DOHH2 (cell line): Measurements from ENCODE around the gene DENND6B.
"Not testable (repeated sequence)": the region's sequence is repeated elsewhere in the genome, so short reads cannot be mapped to it uniquely, and the experiment has no call there.

Source experiments
- H3F3A ChIP-seq: fragments of 200-600 bp; sonication (generic), shearing (Covaris generic); 2 replicates; pipeline ENCODE4 v1.6.0; 2016; ENCODE audit warnings: antibody characterized with exemption, mild to moderate bottlenecking; ENCODE audit not compliant: control insufficient read depth, insufficient read depth
- H3K27ac ChIP-seq: fragments of 200-600 bp; sonication (generic); 2 replicates; pipeline ENCODE4 v1.5.1; 2014; ENCODE audit warnings: low read depth, mild to moderate bottlenecking, low read length, moderate library complexity
- H3K27me3 ChIP-seq: fragments of 200-600 bp; sonication (generic); 2 replicates; pipeline ENCODE4 v1.6.1; 2014; ENCODE audit warnings: mild to moderate bottlenecking, low read length, mixed read lengths; ENCODE audit not compliant: control insufficient read depth
- H3K36me3 ChIP-seq: fragments of 200-600 bp; sonication (generic); 2 replicates; pipeline ENCODE4 v1.6.1; 2014; ENCODE audit warnings: mild to moderate bottlenecking, low read length, moderate library complexity, mixed read lengths; ENCODE audit not compliant: control insufficient read depth
- H3K4me1 ChIP-seq: fragments of 200-600 bp; sonication (generic); 2 replicates; pipeline ENCODE4 v1.6.1; 2014; ENCODE audit warnings: mild to moderate bottlenecking, low read length, mixed read lengths; ENCODE audit not compliant: control insufficient read depth
- H3K4me2 ChIP-seq: fragments of 200-600 bp; sonication (generic); 2 replicates; pipeline ENCODE4 v1.6.0; 2014; ENCODE audit warnings: mild to moderate bottlenecking, low read length, moderate library complexity
- H3K4me3 ChIP-seq: fragments of 200-600 bp; sonication (generic); 2 replicates; pipeline ENCODE4 v1.5.1; 2014; ENCODE audit warnings: mild to moderate bottlenecking, low read length, mixed read lengths
- H3K79me2 ChIP-seq: fragments of 200-600 bp; sonication (generic); 2 replicates; pipeline ENCODE4 v1.6.1; 2014; ENCODE audit warnings: mild to moderate bottlenecking, low read length, mixed read lengths; ENCODE audit not compliant: control insufficient read depth
- H3K9me2 ChIP-seq: fragments of 200-600 bp; sonication (generic); replicated peaks from 2 replicates; pipeline ENCODE4 v1.6.1; 2014; ENCODE audit warnings: mild to moderate bottlenecking, low read length, mixed read lengths; ENCODE audit not compliant: control insufficient read depth
- H3K9me3 ChIP-seq: fragments of 200-600 bp; sonication (generic); 2 replicates; pipeline ENCODE4 v1.6.1; 2014; ENCODE audit warnings: antibody characterized with exemption, low read length, mixed read lengths; ENCODE audit not compliant: control insufficient read depth, insufficient read depth
- H4K20me1 ChIP-seq: fragments of 200-600 bp; sonication (generic); 2 replicates; pipeline ENCODE4 v1.6.0; 2014; ENCODE audit warnings: low read depth, mild to moderate bottlenecking, antibody characterized with exemption, low read length, moderate library complexity; ENCODE audit not compliant: control insufficient read depth, insufficient read depth
- EZH2phosphoT487 ChIP-seq: fragments of 200-600 bp; sonication (generic); IDR thresholded peaks from 2 replicates; pipeline ENCODE4 v1.6.1; 2017; ENCODE audit warnings: borderline replicate concordance, mild to moderate bottlenecking, antibody characterized with exemption, low read length, moderate library complexity, mixed read lengths
- TF ChIP-seq, protein P1 (sequence below): fragments of 200-600 bp; sonication (generic); IDR thresholded peaks from one replicate; pipeline ENCODE4 v1.5.1; 2014; ENCODE audit warnings: antibody characterized with exemption, mild to moderate bottlenecking, low read depth, low read length; ENCODE audit not compliant: poor library complexity, severe bottlenecking

Gene DENND6B

DNA sequence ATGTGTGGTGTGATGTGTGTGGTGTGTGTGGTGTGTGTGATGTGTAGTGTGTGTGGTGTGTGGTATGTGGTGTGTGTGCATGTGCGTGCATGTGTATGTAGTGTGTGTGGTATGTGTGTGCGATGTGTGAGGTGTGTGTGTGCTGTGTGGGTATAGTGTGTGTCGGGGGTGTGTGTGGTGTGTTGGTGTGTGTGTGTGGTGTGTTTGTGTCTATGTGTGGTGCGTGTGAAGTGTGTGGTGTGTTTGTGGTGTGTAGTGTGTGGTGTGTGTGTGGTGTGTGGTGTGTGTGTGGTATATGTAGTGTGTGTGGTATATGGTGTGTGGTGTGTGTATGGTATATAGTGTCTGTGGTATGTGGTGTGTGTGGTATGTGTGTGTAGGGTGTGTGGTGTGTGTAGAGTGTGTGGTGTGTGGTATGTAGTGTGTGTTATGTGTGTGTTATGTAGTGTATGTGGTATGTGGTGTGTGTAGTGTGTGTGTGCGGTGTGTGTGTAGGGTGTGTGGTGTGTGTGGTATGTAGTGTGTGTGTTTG, 11.3 kb upstream of the DENND6B start:
- no peaks in the 10 kb centered on the region for H3K27me3 ChIP-seq
- peaks cover 27% of the 10 kb centered on the region for H3K36me3 ChIP-seq
- H3K27ac ChIP-seq = peak overlapping the region; percentile 98

DNA sequence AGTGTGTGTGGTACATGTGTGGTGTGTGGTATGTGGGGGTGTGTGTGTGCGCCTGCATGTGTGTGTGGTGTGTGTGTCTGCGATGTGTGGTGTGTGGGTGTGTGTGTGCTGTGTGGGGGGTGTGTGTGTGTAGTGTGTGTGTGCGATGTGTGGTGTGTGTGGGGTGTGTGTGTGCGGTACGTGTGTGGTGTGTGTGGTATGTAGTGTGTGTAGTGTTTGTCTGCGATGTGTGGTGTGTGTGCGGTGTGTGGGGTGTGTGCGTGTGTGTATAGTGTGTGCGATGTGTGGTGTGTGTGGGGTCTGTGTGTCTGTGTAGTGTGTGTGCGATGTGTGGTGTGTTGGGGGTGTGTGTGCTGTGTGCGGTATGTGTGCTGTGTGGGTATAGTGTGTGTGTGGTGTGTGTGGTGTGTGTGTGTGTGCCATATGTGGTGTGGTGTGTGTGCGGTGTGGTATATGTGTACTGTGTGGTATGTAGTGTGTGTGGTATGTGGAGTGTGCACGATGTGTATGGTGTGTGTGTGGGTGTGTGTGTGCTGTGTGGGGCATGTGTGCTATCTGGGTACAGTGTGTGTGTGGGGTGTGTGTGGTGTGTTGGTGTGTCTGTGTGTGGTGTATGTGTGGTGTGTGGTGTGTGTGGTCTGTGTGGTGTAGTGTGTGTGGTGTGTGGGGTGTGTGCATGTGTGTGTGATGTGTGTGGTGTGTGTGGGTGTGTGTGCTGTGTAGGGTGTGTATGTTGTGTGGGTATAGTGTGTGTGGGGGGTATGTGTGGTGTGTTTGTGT, 10.6 kb upstream of the DENND6B start:
- Histone ChIP-seq H3F3A (peaks cover 88% of the 10 kb centered on the region), H3K4me2 (peak overlapping the region; percentile 90), H3K9me2 (no peaks in the 10 kb centered on the region), H4K20me1 (no peaks in the 10 kb centered on the region), H3K9me3 (peaks cover 17% of the 10 kb centered on the region; the same call in 1 of the 2 replicates), H3K27ac (peak overlapping the region; percentile 98), H3K79me2 (peaks cover 45% of the 10 kb centered on the region), H3K4me3 (no peak overlapping the region; the same call in 1 of the 2 replicates), H3K4me1 (peaks cover 99% of the 10 kb centered on the region), H3K36me3 (peaks cover 27% of the 10 kb centered on the region), H3K27me3 (no peaks in the 10 kb centered on the region)
- TF ChIP-seq, protein P1, sequence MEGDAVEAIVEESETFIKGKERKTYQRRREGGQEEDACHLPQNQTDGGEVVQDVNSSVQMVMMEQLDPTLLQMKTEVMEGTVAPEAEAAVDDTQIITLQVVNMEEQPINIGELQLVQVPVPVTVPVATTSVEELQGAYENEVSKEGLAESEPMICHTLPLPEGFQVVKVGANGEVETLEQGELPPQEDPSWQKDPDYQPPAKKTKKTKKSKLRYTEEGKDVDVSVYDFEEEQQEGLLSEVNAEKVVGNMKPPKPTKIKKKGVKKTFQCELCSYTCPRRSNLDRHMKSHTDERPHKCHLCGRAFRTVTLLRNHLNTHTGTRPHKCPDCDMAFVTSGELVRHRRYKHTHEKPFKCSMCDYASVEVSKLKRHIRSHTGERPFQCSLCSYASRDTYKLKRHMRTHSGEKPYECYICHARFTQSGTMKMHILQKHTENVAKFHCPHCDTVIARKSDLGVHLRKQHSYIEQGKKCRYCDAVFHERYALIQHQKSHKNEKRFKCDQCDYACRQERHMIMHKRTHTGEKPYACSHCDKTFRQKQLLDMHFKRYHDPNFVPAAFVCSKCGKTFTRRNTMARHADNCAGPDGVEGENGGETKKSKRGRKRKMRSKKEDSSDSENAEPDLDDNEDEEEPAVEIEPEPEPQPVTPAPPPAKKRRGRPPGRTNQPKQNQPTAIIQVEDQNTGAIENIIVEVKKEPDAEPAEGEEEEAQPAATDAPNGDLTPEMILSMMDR = no peak

More for the DNA sequence above, 11.3 kb upstream of the DENND6B start:
- TF ChIP-seq, protein P1 = no peak
- no peak for TF ChIP-seq EZH2phosphoT487
- H3F3A ChIP-seq = peaks cover 87% of the 10 kb centered on the region
- H3K79me2 ChIP-seq = peaks cover 50% of the 10 kb centered on the region
- H3K9me2 ChIP-seq = no peaks in the 10 kb centered on the region
- no peaks in the 10 kb centered on the region for H4K20me1 ChIP-seq
- H3K4me2 ChIP-seq = peak overlapping the region; percentile 6; the same call in 1 of the 2 replicates
- H3K4me1 ChIP-seq = peaks cover 98% of the 10 kb centered on the region
- H3K9me3 ChIP-seq = peaks cover 17% of the 10 kb centered on the region; the same call in 1 of the 2 replicates
- no peak overlapping the region for H3K4me3 ChIP-seq

DNA sequence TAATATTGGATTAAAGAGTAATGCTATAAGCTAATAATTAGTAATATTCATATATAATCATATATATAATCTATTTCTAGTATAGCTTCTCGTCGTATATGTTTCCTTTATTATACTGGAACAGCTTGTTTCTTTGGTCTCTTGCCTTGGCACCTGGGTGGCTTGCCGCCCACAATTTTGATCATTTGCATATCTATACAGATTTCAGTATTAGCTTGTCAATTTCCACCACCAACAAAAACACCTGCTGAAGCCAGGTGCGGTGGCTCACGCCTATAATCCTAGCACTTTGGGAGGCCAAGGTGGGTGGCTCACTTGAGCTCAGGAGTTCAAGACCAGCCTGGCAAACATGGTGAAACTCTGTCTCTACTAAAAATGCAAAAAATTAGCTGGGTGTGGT, 7.6 kb upstream of the DENND6B start:
- not testable (repeated sequence) for H3K27me3 ChIP-seq, H3K9me2 ChIP-seq, H4K20me1 ChIP-seq
- Histone ChIP-seq H3K27ac (peak overlapping the region; percentile 98), H3K79me2 (peaks cover 53% of the 10 kb centered on the region), H3K4me3 (peak overlapping the region; percentile 70), H3K4me1 (peaks cover 97% of the 10 kb centered on the region), H3K9me3 (peaks cover 17% of the 10 kb centered on the region; the same call in 1 of the 2 replicates), H3F3A (peaks cover 65% of the 10 kb centered on the region), H3K36me3 (peaks cover 27% of the 10 kb centered on the region), H3K4me2 (peak overlapping the region; percentile 90)

DNA sequence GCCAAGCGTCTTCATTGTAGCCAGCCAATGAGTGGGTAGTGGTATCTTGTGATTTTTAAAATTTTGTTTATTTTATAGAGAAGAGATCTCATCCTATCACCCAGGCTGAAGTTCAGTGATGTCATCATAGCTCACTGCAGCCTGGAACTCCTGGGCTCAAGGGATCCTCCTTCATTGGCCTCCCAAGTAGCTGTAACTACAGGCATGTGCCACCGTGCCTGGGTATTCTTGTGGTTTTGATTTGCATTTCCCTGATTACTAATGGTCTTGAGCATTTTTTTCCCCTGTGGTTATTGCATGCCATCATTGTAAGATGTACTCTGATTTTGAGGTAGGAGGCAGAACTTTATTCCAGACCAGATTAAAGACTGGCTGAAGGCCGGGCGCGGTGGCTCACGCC, 2.4 kb upstream of the DENND6B start:
- H3K9me3 ChIP-seq = no peaks in the 10 kb centered on the region
- H3K4me2 ChIP-seq = peak overlapping the region; percentile 94
- no peaks in the 10 kb centered on the region for H3K27me3 ChIP-seq
- no peaks in the 10 kb centered on the region for H4K20me1 ChIP-seq
- H3K27ac ChIP-seq = peak overlapping the region; percentile 98
- H3K9me2 ChIP-seq = no peaks in the 10 kb centered on the region
- H3K79me2 ChIP-seq = peaks cover 21% of the 10 kb centered on the region
- no peak overlapping the region for H3K4me3 ChIP-seq
- TF ChIP-seq, protein P1 = no peak
- TF ChIP-seq EZH2phosphoT487 = no peak
- H3K4me1 ChIP-seq = peaks cover 88% of the 10 kb centered on the region
- H3K36me3 ChIP-seq = no peaks in the 10 kb centered on the region
- H3F3A ChIP-seq = peaks cover 23% of the 10 kb centered on the region
